ENCODE measurements around the gene OR10A4.
"Not testable (repeated sequence)": the region's sequence is repeated elsewhere in the genome, so short reads cannot be mapped to it uniquely, and the experiment has no call there.

Gene OR10A4

GRCh38 chr11:6894097-6894496, 17.7 kb downstream of the OR10A4 start:
- in situ Hi-C loops (cut with MboI; ENCODE audit: low sequenced_read_pairs), result no loop called here

- in situ Hi-C loops (cut with MboI; ENCODE audit: low sequenced_read_pairs), result no loop called here
Observed at GRCh38 chr11:6895010-6895409, 18.6 kb downstream of the OR10A4 start.

- in situ Hi-C loops (cut with MboI; ENCODE audit: low sequenced_read_pairs), result no loop called here
Observed at GRCh38 chr11:6898911-6899310, 22.5 kb downstream of the OR10A4 start.

GRCh38 chr11:6900327-6900999, 24.0 kb downstream of the OR10A4 start:
- in situ Hi-C loops (cut with MboI; ENCODE audit: low sequenced_read_pairs), result no loop called here

- in situ Hi-C loops (cut with MboI; ENCODE audit: low sequenced_read_pairs), result not testable (repeated sequence)
Observed at GRCh38 chr11:6904804-6905203, 28.4 kb downstream of the OR10A4 start.

GRCh38 chr11:6911378-6911777, 35.0 kb downstream of the OR10A4 start:
- in situ Hi-C loops (cut with MboI; ENCODE audit: low sequenced_read_pairs), result no loop called here

- in situ Hi-C loops (cut with MboI; ENCODE audit: low sequenced_read_pairs), result no loop called here
Observed at GRCh38 chr11:6911948-6912347, 35.5 kb downstream of the OR10A4 start.

- in situ Hi-C loops (cut with MboI; ENCODE audit: low sequenced_read_pairs), result no loop called here
Observed at GRCh38 chr11:6919698-6920097, 43.3 kb downstream of the OR10A4 start.

GRCh38 chr11:6920702-6921101, 44.3 kb downstream of the OR10A4 start, which contains the start of gene OR2D3:
OR2D3 (plus strand) TSS chr11:6921002; CDS start chr11:6921002, 0 bp downstream.
- in situ Hi-C loops (cut with MboI; ENCODE audit: low sequenced_read_pairs), result no loop called here

- in situ Hi-C loops (cut with MboI; ENCODE audit: low sequenced_read_pairs), result no loop called here
Observed at GRCh38 chr11:6925007-6925577, 48.7 kb downstream of the OR10A4 start.

- in situ Hi-C loops (cut with MboI; ENCODE audit: low sequenced_read_pairs), result no loop called here
Observed at GRCh38 chr11:6925636-6926207, 49.3 kb downstream of the OR10A4 start.

- in situ Hi-C loops (cut with MboI; ENCODE audit: low sequenced_read_pairs), result no loop called here
Observed at GRCh38 chr11:6926208-6927029, 50.0 kb downstream of the OR10A4 start, which contains the start of gene ZNF215. ZNF215 (plus strand) TSS chr11:6926426; CDS start chr11:6932273, 5,847 bp downstream.

- in situ Hi-C loops (cut with MboI; ENCODE audit: low sequenced_read_pairs), result no loop called here
Observed at GRCh38 chr11:6927030-6927617, 50.7 kb downstream of the OR10A4 start.

Measured in HL-60/S4 (cell line).